HEK293 (cell line): ENCODE data around the gene ZSWIM2.

Experiments
- ZNF146 ChIP-seq: fragments of 450-650 bp; formaldehyde crosslinking; IDR thresholded peaks from 2 replicates; pipeline ENCODE4 v1.5.1; 2016; ENCODE audit warnings: missing biosample characterization, missing genetic modification characterization
- TF ChIP-seq, protein P1 (sequence below): fragments of 450-650 bp; formaldehyde crosslinking; IDR thresholded peaks from 2 replicates; pipeline ENCODE4 v1.5.1; 2016; ENCODE audit warnings: missing biosample characterization, missing genetic modification characterization
- TF ChIP-seq, protein P2 (sequence below): fragments of 450-650 bp; formaldehyde crosslinking; IDR thresholded peaks from 2 replicates; pipeline ENCODE4; 2016; ENCODE audit warnings: missing biosample characterization, missing genetic modification characterization
- TF ChIP-seq, protein P3 (sequence below): fragments of 450-650 bp; formaldehyde crosslinking; IDR thresholded peaks from 2 replicates; pipeline ENCODE4 v1.5.1; 2016; ENCODE audit warnings: missing biosample characterization, missing genetic modification characterization

DNA sequence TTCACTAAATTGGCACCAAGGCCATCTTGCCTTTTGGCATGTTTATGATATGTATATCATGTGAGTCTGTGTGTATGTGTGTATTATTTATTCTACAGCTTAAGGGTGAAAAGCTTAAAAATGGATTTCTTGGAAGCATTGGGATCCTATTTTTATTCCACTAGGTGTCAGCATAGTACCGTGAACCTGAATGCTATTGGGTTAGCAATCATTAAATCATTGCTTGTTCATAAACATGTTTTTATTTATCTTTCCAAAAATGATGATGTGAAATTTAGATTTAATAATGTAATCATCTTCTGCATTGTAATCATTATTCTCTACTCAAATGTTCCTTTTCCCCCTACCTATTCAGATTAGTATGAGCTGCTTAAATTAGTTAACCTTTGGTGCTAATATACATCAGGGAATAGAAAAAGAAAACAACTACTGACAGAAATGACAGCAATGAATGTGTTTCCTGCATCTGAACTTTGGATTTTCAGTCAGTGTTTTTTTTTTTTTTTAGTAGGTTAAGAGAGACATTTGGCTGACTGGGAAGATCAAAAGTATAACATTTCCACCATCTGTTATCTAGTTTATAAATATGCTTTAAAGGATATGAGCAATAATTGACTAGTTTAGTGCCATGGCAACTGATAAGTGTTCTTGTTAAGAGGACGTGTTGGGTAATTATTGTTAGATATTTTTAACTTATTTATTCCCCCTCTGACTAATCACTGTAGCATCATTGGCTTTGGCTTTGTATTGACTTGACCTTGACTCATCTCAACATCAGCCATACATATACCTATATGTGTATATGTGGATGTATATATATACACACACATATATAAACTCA lies 14.1 kb upstream of the ZSWIM2 start:
- no peak for TF ChIP-seq ZNF146 (tag by site-specific recombination)
- TF ChIP-seq, protein P1, sequence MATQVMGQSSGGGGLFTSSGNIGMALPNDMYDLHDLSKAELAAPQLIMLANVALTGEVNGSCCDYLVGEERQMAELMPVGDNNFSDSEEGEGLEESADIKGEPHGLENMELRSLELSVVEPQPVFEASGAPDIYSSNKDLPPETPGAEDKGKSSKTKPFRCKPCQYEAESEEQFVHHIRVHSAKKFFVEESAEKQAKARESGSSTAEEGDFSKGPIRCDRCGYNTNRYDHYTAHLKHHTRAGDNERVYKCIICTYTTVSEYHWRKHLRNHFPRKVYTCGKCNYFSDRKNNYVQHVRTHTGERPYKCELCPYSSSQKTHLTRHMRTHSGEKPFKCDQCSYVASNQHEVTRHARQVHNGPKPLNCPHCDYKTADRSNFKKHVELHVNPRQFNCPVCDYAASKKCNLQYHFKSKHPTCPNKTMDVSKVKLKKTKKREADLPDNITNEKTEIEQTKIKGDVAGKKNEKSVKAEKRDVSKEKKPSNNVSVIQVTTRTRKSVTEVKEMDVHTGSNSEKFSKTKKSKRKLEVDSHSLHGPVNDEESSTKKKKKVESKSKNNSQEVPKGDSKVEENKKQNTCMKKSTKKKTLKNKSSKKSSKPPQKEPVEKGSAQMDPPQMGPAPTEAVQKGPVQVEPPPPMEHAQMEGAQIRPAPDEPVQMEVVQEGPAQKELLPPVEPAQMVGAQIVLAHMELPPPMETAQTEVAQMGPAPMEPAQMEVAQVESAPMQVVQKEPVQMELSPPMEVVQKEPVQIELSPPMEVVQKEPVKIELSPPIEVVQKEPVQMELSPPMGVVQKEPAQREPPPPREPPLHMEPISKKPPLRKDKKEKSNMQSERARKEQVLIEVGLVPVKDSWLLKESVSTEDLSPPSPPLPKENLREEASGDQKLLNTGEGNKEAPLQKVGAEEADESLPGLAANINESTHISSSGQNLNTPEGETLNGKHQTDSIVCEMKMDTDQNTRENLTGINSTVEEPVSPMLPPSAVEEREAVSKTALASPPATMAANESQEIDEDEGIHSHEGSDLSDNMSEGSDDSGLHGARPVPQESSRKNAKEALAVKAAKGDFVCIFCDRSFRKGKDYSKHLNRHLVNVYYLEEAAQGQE (tag by site-specific recombination), result no peak
- TF ChIP-seq, protein P2, sequence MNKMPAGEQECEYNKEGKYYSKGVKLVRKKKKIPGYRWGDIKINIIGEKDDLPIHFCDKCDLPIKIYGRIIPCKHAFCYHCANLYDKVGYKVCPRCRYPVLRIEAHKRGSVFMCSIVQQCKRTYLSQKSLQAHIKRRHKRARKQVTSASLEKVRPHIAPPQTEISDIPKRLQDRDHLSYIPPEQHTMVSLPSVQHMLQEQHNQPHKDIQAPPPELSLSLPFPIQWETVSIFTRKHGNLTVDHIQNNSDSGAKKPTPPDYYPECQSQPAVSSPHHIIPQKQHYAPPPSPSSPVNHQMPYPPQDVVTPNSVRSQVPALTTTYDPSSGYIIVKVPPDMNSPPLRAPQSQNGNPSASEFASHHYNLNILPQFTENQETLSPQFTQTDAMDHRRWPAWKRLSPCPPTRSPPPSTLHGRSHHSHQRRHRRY (tag by site-specific recombination), result no peak
- TF ChIP-seq, protein P3, sequence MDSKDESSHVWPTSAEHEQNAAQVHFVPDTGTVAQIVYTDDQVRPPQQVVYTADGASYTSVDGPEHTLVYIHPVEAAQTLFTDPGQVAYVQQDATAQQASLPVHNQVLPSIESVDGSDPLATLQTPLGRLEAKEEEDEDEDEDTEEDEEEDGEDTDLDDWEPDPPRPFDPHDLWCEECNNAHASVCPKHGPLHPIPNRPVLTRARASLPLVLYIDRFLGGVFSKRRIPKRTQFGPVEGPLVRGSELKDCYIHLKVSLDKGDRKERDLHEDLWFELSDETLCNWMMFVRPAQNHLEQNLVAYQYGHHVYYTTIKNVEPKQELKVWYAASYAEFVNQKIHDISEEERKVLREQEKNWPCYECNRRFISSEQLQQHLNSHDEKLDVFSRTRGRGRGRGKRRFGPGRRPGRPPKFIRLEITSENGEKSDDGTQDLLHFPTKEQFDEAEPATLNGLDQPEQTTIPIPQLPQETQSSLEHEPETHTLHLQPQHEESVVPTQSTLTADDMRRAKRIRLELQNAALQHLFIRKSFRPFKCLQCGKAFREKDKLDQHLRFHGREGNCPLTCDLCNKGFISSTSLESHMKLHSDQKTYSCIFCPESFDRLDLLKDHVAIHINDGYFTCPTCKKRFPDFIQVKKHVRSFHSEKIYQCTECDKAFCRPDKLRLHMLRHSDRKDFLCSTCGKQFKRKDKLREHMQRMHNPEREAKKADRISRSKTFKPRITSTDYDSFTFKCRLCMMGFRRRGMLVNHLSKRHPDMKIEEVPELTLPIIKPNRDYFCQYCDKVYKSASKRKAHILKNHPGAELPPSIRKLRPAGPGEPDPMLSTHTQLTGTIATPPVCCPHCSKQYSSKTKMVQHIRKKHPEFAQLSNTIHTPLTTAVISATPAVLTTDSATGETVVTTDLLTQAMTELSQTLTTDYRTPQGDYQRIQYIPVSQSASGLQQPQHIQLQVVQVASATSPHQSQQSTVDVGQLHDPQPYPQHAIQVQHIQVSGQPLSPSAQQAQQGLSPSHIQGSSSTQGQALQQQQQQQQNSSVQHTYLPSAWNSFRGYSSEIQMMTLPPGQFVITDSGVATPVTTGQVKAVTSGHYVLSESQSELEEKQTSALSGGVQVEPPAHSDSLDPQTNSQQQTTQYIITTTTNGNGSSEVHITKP, result no peak
